ENCODE data around the gene MTARC2. TPM values are rescaled to one million over a fixed set of nuclear protein-coding genes. Genes with fewer than 3 reads are reported as not detected.

The MTARC2 gene
- total RNA-seq, 1 donor from 2014 or later, result 3.6 TPM

- Mint-ChIP-seq H3K9me3 (ENCODE audit: unreplicated experiment) (no peaks in the 10 kb centered on the region), H3K27me3 (ENCODE audit: unreplicated experiment) (peaks cover 3% of the 10 kb centered on the region), H3K4me3 (ENCODE audit: unreplicated experiment) (peak overlapping the region; percentile 65), H3K27ac (ENCODE audit: unreplicated experiment) (no peak overlapping the region), H3K4me1 (ENCODE audit: unreplicated experiment) (no peaks in the 10 kb centered on the region), H3K36me3 (ENCODE audit: low read depth, unreplicated experiment) (no peaks in the 10 kb centered on the region)
- TF ChIP-seq CTCF (IDR thresholded peaks at IDR 0.05; ENCODE audit: unreplicated experiment), result no peak
- no peak for DNase-seq (ENCODE audit: low spot score)
These were observed 37.3 kb downstream of the MTARC2 start for GRCh38 chr1:220785166-220786056.

- Mint-ChIP-seq H3K27me3 (ENCODE audit: unreplicated experiment) (peaks cover 3% of the 10 kb centered on the region), H3K4me3 (ENCODE audit: unreplicated experiment) (peak overlapping the region; percentile 65), H3K27ac (ENCODE audit: unreplicated experiment) (no peak overlapping the region), H3K4me1 (ENCODE audit: unreplicated experiment) (no peaks in the 10 kb centered on the region), H3K36me3 (ENCODE audit: low read depth, unreplicated experiment) (no peaks in the 10 kb centered on the region), H3K9me3 (ENCODE audit: unreplicated experiment) (no peaks in the 10 kb centered on the region)
- TF ChIP-seq CTCF (IDR thresholded peaks at IDR 0.05; ENCODE audit: unreplicated experiment), result no peak
- DNase-seq (ENCODE audit: low spot score), result no peak
These were observed 37.9 kb downstream of the MTARC2 start for GRCh38 chr1:220786057-220786336.

- Mint-ChIP-seq H3K27me3 (ENCODE audit: unreplicated experiment) (peaks cover 3% of the 10 kb centered on the region), H3K36me3 (ENCODE audit: low read depth, unreplicated experiment) (no peaks in the 10 kb centered on the region), H3K4me3 (ENCODE audit: unreplicated experiment) (peak within 1 kb of the TSS; percentile 87), H3K9me3 (ENCODE audit: unreplicated experiment) (no peaks in the 10 kb centered on the region), H3K4me1 (ENCODE audit: unreplicated experiment) (no peaks in the 10 kb centered on the region), H3K27ac (ENCODE audit: unreplicated experiment) (no peak within 1 kb of the TSS)
- TF ChIP-seq CTCF (IDR thresholded peaks at IDR 0.05; ENCODE audit: unreplicated experiment), result no peak
- peak; percentile 65 for DNase-seq (ENCODE audit: low spot score)
These were observed 38.4 kb downstream of the MTARC2 start, which contains the start of gene MTARC1 for GRCh38 chr1:220786337-220787068. MTARC1 (plus strand) TSS chr1:220786913; CDS start chr1:220786945, 32 bp downstream.

GRCh38 chr1:220787069-220787619 lies 39.0 kb downstream of the MTARC2 start:
- H3K27me3 Mint-ChIP-seq (ENCODE audit: unreplicated experiment), result peaks cover 3% of the 10 kb centered on the region
- no peaks in the 10 kb centered on the region for H3K4me1 Mint-ChIP-seq (ENCODE audit: unreplicated experiment)
- H3K27ac Mint-ChIP-seq (ENCODE audit: unreplicated experiment), result no peak overlapping the region
- peak overlapping the region; percentile 87 for H3K4me3 Mint-ChIP-seq (ENCODE audit: unreplicated experiment)
- TF ChIP-seq CTCF (IDR thresholded peaks at IDR 0.05; ENCODE audit: unreplicated experiment), result no peak
- H3K36me3 Mint-ChIP-seq (ENCODE audit: low read depth, unreplicated experiment), result no peaks in the 10 kb centered on the region
- no peak for DNase-seq (ENCODE audit: low spot score)
- H3K9me3 Mint-ChIP-seq (ENCODE audit: unreplicated experiment), result no peaks in the 10 kb centered on the region

Measured in endothelial cell (in vitro differentiated cells).